IMR-90 (cell line): ENCODE measurements around the gene TNFRSF18. TPM values are rescaled to one million over a fixed set of nuclear protein-coding genes. Genes with fewer than 3 reads are reported as not detected.

Experiments used
- ATAC-seq: fragments of 200-7000 bp; cut with Tn5 transposase; 2 replicates; pipeline ENCODE4 v1.9.1; 2020; ENCODE audit warnings: low read depth, mild to moderate bottlenecking, moderate library complexity
- BruUV-seq: library from RNA; stranded (reverse); fragments of 400-500 nt; replicated peaks from 2 replicates; lab custom pipeline; 2021; lab: Mats Ljungman, UMichigan
- CTCF ChIA-PET: fragments of 300-600 bp; formaldehyde crosslinking; extraction: SDS; loops from one replicate; lab custom pipeline; 2021; ENCODE audit warnings: antibody characterized with exemption; lab: Yijun Ruan, JAX
- POLR2A ChIA-PET: fragments of 300-600 bp; sonication (Branson Sonifier 250); formaldehyde crosslinking; loops from one replicate; lab custom pipeline; 2022; ENCODE audit warnings: antibody characterized with exemption; ENCODE audit not compliant: unreplicated experiment; lab: Charles Lee
- DNase-seq: peaks from one replicate; pipeline ENCODE4 v3.0.0; 2013
- H2AFZ ChIP-seq: replicated peaks from 2 replicates; pipeline ENCODE3; 2013; ENCODE audit warnings: low read length, mild to moderate bottlenecking; ENCODE audit not compliant: poor library complexity
- H2AK5ac ChIP-seq: 2 replicates; pipeline ENCODE4 v1.6.1; 2013; ENCODE audit warnings: low read depth, low read length, inconsistent platforms
- H2AK9ac ChIP-seq: replicated peaks from 2 replicates; pipeline ENCODE3; 2013; ENCODE audit warnings: mild to moderate bottlenecking, low read depth, low read length, moderate library complexity; ENCODE audit not compliant: poor library complexity
- H2BK120ac ChIP-seq: 2 replicates; pipeline ENCODE4 v1.6.1; 2013; ENCODE audit warnings: low read depth, low read length, inconsistent platforms
- H2BK15ac ChIP-seq: 3 replicates; pipeline ENCODE4 v1.6.1; 2013; ENCODE audit warnings: low read depth, low read length, inconsistent platforms
- H2BK20ac ChIP-seq: 2 replicates; pipeline ENCODE4 v1.6.1; 2013; ENCODE audit warnings: low read depth, mild to moderate bottlenecking, inconsistent platforms, low read length, moderate library complexity
- H2BK5ac ChIP-seq: 2 replicates; pipeline ENCODE4 v1.6.1; 2013; ENCODE audit warnings: mild to moderate bottlenecking, low read depth, low read length, inconsistent platforms; ENCODE audit not compliant: poor library complexity, severe bottlenecking
- H3K14ac ChIP-seq: replicated peaks from 2 replicates; pipeline ENCODE4 v1.6.1; 2013; ENCODE audit warnings: low read depth, low read length, inconsistent platforms
- H3K18ac ChIP-seq: 2 replicates; pipeline ENCODE4 v1.6.1; 2013; ENCODE audit warnings: low read depth, low read length, control low read depth
- H3K23ac ChIP-seq: 2 replicates; pipeline ENCODE4 v1.6.1; 2013; ENCODE audit warnings: low read depth, low read length, inconsistent platforms
- H3K27ac ChIP-seq: 2 replicates; pipeline ENCODE4 v1.5.1; 2013; ENCODE audit warnings: mild to moderate bottlenecking, control low read depth, low read length; ENCODE audit not compliant: insufficient read depth
- H3K27me3 ChIP-seq: 2 replicates; pipeline ENCODE4 v1.6.1; 2013; ENCODE audit warnings: low read length; ENCODE audit not compliant: control insufficient read depth, insufficient read depth
- H3K36me3 ChIP-seq: 2 replicates; pipeline ENCODE4 v1.6.1; 2013; ENCODE audit warnings: low read length, mixed read lengths; ENCODE audit not compliant: control insufficient read depth, insufficient read depth
- H3K4ac ChIP-seq: 2 replicates; pipeline ENCODE4 v1.6.1; 2013; ENCODE audit warnings: low read depth, low read length, inconsistent platforms
- H3K4me1 ChIP-seq: 2 replicates; pipeline ENCODE4 v1.6.1; 2013; ENCODE audit warnings: low read length, mixed read lengths; ENCODE audit not compliant: control insufficient read depth, insufficient read depth
- H3K4me2 ChIP-seq: 2 replicates; pipeline ENCODE4 v1.6.1; 2013; ENCODE audit warnings: low read depth, mild to moderate bottlenecking, control low read depth, low read length, moderate library complexity
- H3K4me3 ChIP-seq: 2 replicates; pipeline ENCODE4 v1.5.1; 2013; ENCODE audit warnings: low read depth, mild to moderate bottlenecking, control low read depth, low read length, moderate library complexity; ENCODE audit not compliant: insufficient read depth
- H3K56ac ChIP-seq: 2 replicates; pipeline ENCODE4 v1.6.1; 2013; ENCODE audit warnings: low read length, inconsistent platforms; ENCODE audit not compliant: insufficient read depth; ENCODE audit errors: extremely low read depth
- H3K79me1 ChIP-seq, 2 experiments: 2 replicates each; pipeline ENCODE4 v1.6.1; 2013; ENCODE audit warnings: low read length in 2 of 2, inconsistent platforms in 1 of 2, low read depth in 1 of 2
- H3K9ac ChIP-seq: 2 replicates; pipeline ENCODE4 v1.6.1; 2013; ENCODE audit warnings: low read depth, low read length, control low read depth
- H3K9me1 ChIP-seq: 2 replicates; pipeline ENCODE4 v1.6.1; 2013; ENCODE audit warnings: low read length, inconsistent platforms; ENCODE audit not compliant: insufficient read depth
- H3K9me3 ChIP-seq: 2 replicates; pipeline ENCODE4 v1.6.1; 2013; ENCODE audit warnings: low read length; ENCODE audit not compliant: control insufficient read depth, insufficient read depth
- H4K20me1 ChIP-seq: 2 replicates; pipeline ENCODE4 v1.6.1; 2013; ENCODE audit warnings: low read length, inconsistent platforms; ENCODE audit not compliant: insufficient read depth
- H4K5ac ChIP-seq: 2 replicates; pipeline ENCODE4 v1.6.1; 2013; ENCODE audit warnings: mild to moderate bottlenecking, low read depth, low read length, control low read depth
- H4K8ac ChIP-seq, 2 experiments: 2 replicates each; pipeline ENCODE4 v1.6.1; 2013; ENCODE audit warnings: low read depth in 2 of 2, low read length in 2 of 2, control low read depth in 1 of 2, inconsistent platforms in 1 of 2
- H4K91ac ChIP-seq: 2 replicates; pipeline ENCODE4 v1.6.1; 2013; ENCODE audit warnings: low read depth, low read length, inconsistent platforms; ENCODE audit not compliant: insufficient read depth
- BHLHE40 ChIP-seq: fragments of 150-350 bp; IDR thresholded peaks from 2 replicates; pipeline ENCODE4 v1.6.1; 2016; ENCODE audit warnings: mild to moderate bottlenecking, low read depth, low read length
- CEBPB ChIP-seq: IDR thresholded peaks from 2 replicates; pipeline ENCODE4 v1.6.1; 2012; ENCODE audit warnings: low read depth, low read length, improper control_type of control experiment
- MXI1 ChIP-seq: IDR thresholded peaks from 2 replicates; pipeline ENCODE4 v1.6.1; 2012; ENCODE audit warnings: low read depth, mild to moderate bottlenecking, low read length, moderate library complexity, borderline replicate concordance
- RCOR1 ChIP-seq: IDR thresholded peaks from 2 replicates; pipeline ENCODE4 v1.6.1; 2012; ENCODE audit warnings: mild to moderate bottlenecking, low read length, improper control_type of control experiment; ENCODE audit not compliant: insufficient replicate concordance
- SMC3 ChIP-seq: fragments of 150-350 bp; IDR thresholded peaks from 2 replicates; pipeline ENCODE4 v1.6.1; 2016; ENCODE audit warnings: low read depth, mild to moderate bottlenecking, antibody characterized with exemption, low read length, moderate library complexity
- USF2 ChIP-seq: fragments of 150-350 bp; IDR thresholded peaks from 2 replicates; pipeline ENCODE4 v1.6.1; 2017; ENCODE audit warnings: mild to moderate bottlenecking, antibody characterized with exemption, low read length, low read depth
- WGBS, 2 experiments: methylation state at CpG; one replicate each; pipeline versions ENCODE4 v1.1.5 to v1.1.7; 2013; ENCODE audit warnings: missing lambda C conversion rate in 2 of 2; ENCODE audit not compliant: insufficient read length in 1 of 2; ENCODE audit errors: extremely low coverage in 2 of 2; 5-methylcytosine and 5-hydroxymethylcytosine counted together
- dilution Hi-C: fragments of 300-500 bp; cut with HindIII; formaldehyde crosslinking; loops from one replicate; pipeline ENCODE4 v1.14.3; 2018; ENCODE audit warnings: low sequenced_read_pairs; ENCODE audit not compliant: unreplicated experiment
- in situ Hi-C: fragments of 300-500 bp; cut with MboI; formaldehyde crosslinking; loops from 3 replicates; pipeline ENCODE4 v1.14.3; 2019; ENCODE audit warnings: low sequenced_read_pairs, inconsistent platforms, mixed read lengths
- intact Hi-C: fragments of 100-400 bp; cut with micrococcal nuclease; formaldehyde crosslinking; loops from 2 replicates; pipeline ENCODE4 v1.10.0; 2022
- polyA plus RNA-seq, 3 experiments: library from polyadenylated mRNA; depleted of rRNA; stranded (reverse); fragments of >200 nt; gene quantifications; 2 replicates each; pipeline ENCODE4 v1.2.3, GENCODE V29; 2012; ENCODE audit warnings: low replicate concordance in 1 of 3
- total RNA-seq: library from RNA; depleted of rRNA; stranded (reverse); fragments of >200 nt; gene quantifications from 2 replicates; pipeline ENCODE4 v1.2.3, GENCODE V29; 2012
- TF ChIP-seq, protein P1 (sequence below): conservative IDR thresholded peaks from 2 replicates; pipeline ENCODE4 v1.5.1; 2012; ENCODE audit warnings: mild to moderate bottlenecking, low read depth, low read length, improper control_type of control experiment

The TNFRSF18 gene
- total and polyA plus RNA-seq, 2 of the 4 experiments (the other 2 are of a cell fraction), result 0.18 to 1.0 TPM

DNA sequence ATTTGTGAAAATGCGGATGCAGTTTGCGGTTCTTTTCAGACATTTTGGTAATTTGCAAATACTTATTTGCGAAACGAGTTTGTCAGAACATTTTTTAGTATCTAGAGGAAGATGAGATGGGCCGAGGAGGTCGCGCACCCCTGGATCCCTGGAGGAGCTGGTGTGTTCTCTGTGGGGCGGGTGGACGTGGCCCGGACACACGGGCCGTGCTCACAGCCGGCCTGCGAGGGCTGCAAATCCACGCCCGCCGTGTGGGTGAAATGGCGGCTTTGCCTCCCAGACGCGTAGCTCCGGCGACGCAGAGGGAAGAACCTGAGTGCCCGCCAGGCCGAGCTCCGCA is 42.1 kb downstream of the TNFRSF18 start:
- Histone ChIP-seq H3K4me2 (no peak overlapping the region), H3K56ac (no peak overlapping the region), H3K9me3 (no peaks in the 10 kb centered on the region), H3K9me1 (no peaks in the 10 kb centered on the region), H4K20me1 (no peaks in the 10 kb centered on the region), H2BK15ac (no peak overlapping the region), H4K5ac (no peak overlapping the region), H3K4ac (no peak overlapping the region), H3K79me1 (no peaks in the 10 kb centered on the region), H2BK20ac (no peak overlapping the region), H2BK5ac (no peak overlapping the region), H3K4me3 (no peak overlapping the region), H2AK9ac (no peak overlapping the region), H3K23ac (no peak overlapping the region), H3K9ac (no peak overlapping the region), H3K36me3 (no peaks in the 10 kb centered on the region), H3K4me1 (no peaks in the 10 kb centered on the region), H2BK120ac (no peak overlapping the region), H2AK5ac (no peak overlapping the region), H4K8ac (no peak overlapping the region), H3K27me3 (peaks cover 21% of the 10 kb centered on the region; the same call in 1 of the 2 replicates), H3K27ac (no peak overlapping the region), H3K14ac (no peak overlapping the region), H2AFZ (no peak overlapping the region), H3K18ac (no peak overlapping the region), H4K91ac (no peak overlapping the region)
- intact Hi-C loops (no loop called here), dilution Hi-C loops (no loop called here), in situ Hi-C loops (no loop called here)
- 69% methylated on average over 22 of the region's 26 CpGs; no CpG with 5 or more reads in 1 of the 2 experiments for WGBS, 2 experiments
- no peak for DNase-seq
- TF ChIP-seq MXI1, result no peak
- no peak for TF ChIP-seq SMC3
- TF ChIP-seq, protein P1, sequence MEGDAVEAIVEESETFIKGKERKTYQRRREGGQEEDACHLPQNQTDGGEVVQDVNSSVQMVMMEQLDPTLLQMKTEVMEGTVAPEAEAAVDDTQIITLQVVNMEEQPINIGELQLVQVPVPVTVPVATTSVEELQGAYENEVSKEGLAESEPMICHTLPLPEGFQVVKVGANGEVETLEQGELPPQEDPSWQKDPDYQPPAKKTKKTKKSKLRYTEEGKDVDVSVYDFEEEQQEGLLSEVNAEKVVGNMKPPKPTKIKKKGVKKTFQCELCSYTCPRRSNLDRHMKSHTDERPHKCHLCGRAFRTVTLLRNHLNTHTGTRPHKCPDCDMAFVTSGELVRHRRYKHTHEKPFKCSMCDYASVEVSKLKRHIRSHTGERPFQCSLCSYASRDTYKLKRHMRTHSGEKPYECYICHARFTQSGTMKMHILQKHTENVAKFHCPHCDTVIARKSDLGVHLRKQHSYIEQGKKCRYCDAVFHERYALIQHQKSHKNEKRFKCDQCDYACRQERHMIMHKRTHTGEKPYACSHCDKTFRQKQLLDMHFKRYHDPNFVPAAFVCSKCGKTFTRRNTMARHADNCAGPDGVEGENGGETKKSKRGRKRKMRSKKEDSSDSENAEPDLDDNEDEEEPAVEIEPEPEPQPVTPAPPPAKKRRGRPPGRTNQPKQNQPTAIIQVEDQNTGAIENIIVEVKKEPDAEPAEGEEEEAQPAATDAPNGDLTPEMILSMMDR, result no peak
- TF ChIP-seq CEBPB, result no peak
- TF ChIP-seq USF2, result no peak
- TF ChIP-seq BHLHE40, result no peak
- TF ChIP-seq RCOR1, result no peak
- no TSS peak for BruUV-seq
- ATAC-seq, result no peak
- ChIA-PET POLR2A (no interaction called here), CTCF (no interaction called here)
